Osteoblast (primary cell): ENCODE data around the gene WDR7. TPM values are rescaled to one million over a fixed set of nuclear protein-coding genes. Genes with fewer than 3 reads are reported as not detected.

Experiments used
- DNase-seq: peaks from one replicate; pipeline ENCODE4 v3.0.0; 2011; ENCODE audit warnings: low spot score, mixed read lengths; ENCODE audit not compliant: insufficient read length; ENCODE audit errors: missing footprints
- H2AFZ ChIP-seq: 2 replicates; pipeline ENCODE4 v1.6.0; 2011; ENCODE audit warnings: mild to moderate bottlenecking, low read length
- H3K27ac ChIP-seq: 2 replicates; pipeline ENCODE4 v1.5.1; 2011; ENCODE audit warnings: mild to moderate bottlenecking, low read depth, low read length, moderate library complexity
- H3K27me3 ChIP-seq: 2 replicates; pipeline ENCODE4 v1.6.0; 2012; ENCODE audit warnings: mild to moderate bottlenecking, control low read depth, inconsistent platforms, low read length, moderate library complexity; ENCODE audit not compliant: insufficient read depth
- H3K36me3 ChIP-seq: 2 replicates; pipeline ENCODE4 v1.5.1; 2011; ENCODE audit warnings: mild to moderate bottlenecking, low read length, control low read depth, moderate library complexity; ENCODE audit not compliant: insufficient read depth
- H3K4me1 ChIP-seq: 2 replicates; pipeline ENCODE4 v1.5.1; 2011; ENCODE audit warnings: mild to moderate bottlenecking, low read length, control low read depth, moderate library complexity; ENCODE audit not compliant: insufficient read depth
- H3K4me2 ChIP-seq: 2 replicates; pipeline ENCODE4 v1.6.0; 2011; ENCODE audit warnings: mild to moderate bottlenecking, low read length; ENCODE audit not compliant: insufficient read depth
- H3K4me3 ChIP-seq: fragments of 200-600 bp; sonication (generic); 3 replicates; pipeline ENCODE4 v1.5.1; 2012; ENCODE audit warnings: mild to moderate bottlenecking, low read length, inconsistent platforms; ENCODE audit not compliant: insufficient read depth
- H3K79me2 ChIP-seq: 2 replicates; pipeline ENCODE4 v1.6.0; 2012; ENCODE audit warnings: mild to moderate bottlenecking, low read length, control low read depth, inconsistent platforms; ENCODE audit not compliant: insufficient read depth
- H3K9me3 ChIP-seq: 2 replicates; pipeline ENCODE4 v1.5.1; 2011; ENCODE audit warnings: low read depth, low read length, control low read depth
- H4K20me1 ChIP-seq: 2 replicates; pipeline ENCODE4 v1.6.0; 2012; ENCODE audit warnings: mild to moderate bottlenecking, low read length, control low read depth; ENCODE audit not compliant: insufficient read depth
- CTCF ChIP-seq: IDR thresholded peaks from 2 replicates; pipeline ENCODE4 v1.5.1; 2011; ENCODE audit warnings: mild to moderate bottlenecking, low read depth, low read length, moderate library complexity; ENCODE audit errors: extremely low read depth
- total RNA-seq: library from RNA; depleted of rRNA; stranded (reverse); fragments of >200 nt; gene quantifications from 2 replicates; pipeline ENCODE4 v1.2.3, GENCODE V29; 2012

WDR7 gene
- total RNA-seq, 1 donor, result 23.2 TPM

- no peak overlapping the region for H3K27ac ChIP-seq
- no peak overlapping the region for H2AFZ ChIP-seq
- H3K9me3 ChIP-seq, result no peaks in the 10 kb centered on the region
- no peak for DNase-seq
- no peaks in the 10 kb centered on the region for H3K36me3 ChIP-seq
- no peak overlapping the region for H3K4me2 ChIP-seq
- no peaks in the 10 kb centered on the region for H3K4me1 ChIP-seq
- TF ChIP-seq CTCF, result no peak
- no peaks in the 10 kb centered on the region for H4K20me1 ChIP-seq
- H3K27me3 ChIP-seq, result no peaks in the 10 kb centered on the region
- H3K79me2 ChIP-seq, result no peaks in the 10 kb centered on the region
- H3K4me3 ChIP-seq, result no peak overlapping the region
Observed at GRCh38 chr18:56995579-56996188, 344.5 kb downstream of the WDR7 start.

- no peaks in the 10 kb centered on the region for H3K79me2 ChIP-seq
- no peak for TF ChIP-seq CTCF
- H3K36me3 ChIP-seq, result no peaks in the 10 kb centered on the region
- H3K4me1 ChIP-seq, result no peaks in the 10 kb centered on the region
- no peaks in the 10 kb centered on the region for H3K27me3 ChIP-seq
- H3K4me3 ChIP-seq, result no peak overlapping the region
- no peak overlapping the region for H3K27ac ChIP-seq
- no peak overlapping the region for H3K4me2 ChIP-seq
- no peaks in the 10 kb centered on the region for H3K9me3 ChIP-seq
- no peak for DNase-seq
- no peaks in the 10 kb centered on the region for H4K20me1 ChIP-seq
- H2AFZ ChIP-seq, result no peak overlapping the region
Observed at GRCh38 chr18:56997200-56997599, 346.0 kb downstream of the WDR7 start.

- Histone ChIP-seq H3K4me3 (no peak overlapping the region), H2AFZ (no peak overlapping the region), H3K4me1 (peaks cover 15% of the 10 kb centered on the region), H4K20me1 (no peaks in the 10 kb centered on the region), H3K36me3 (no peaks in the 10 kb centered on the region), H3K4me2 (no peak overlapping the region), H3K27ac (no peak overlapping the region), H3K79me2 (no peaks in the 10 kb centered on the region), H3K9me3 (no peaks in the 10 kb centered on the region), H3K27me3 (no peaks in the 10 kb centered on the region)
- DNase-seq, result no peak
- TF ChIP-seq CTCF, result no peak
Observed at GRCh38 chr18:56999823-57000222, 348.7 kb downstream of the WDR7 start.

- Histone ChIP-seq H3K27ac (no peak overlapping the region), H3K4me2 (no peak overlapping the region), H3K36me3 (no peaks in the 10 kb centered on the region), H3K4me1 (peaks cover 16% of the 10 kb centered on the region), H3K4me3 (no peak overlapping the region), H3K27me3 (no peaks in the 10 kb centered on the region), H3K9me3 (no peaks in the 10 kb centered on the region), H2AFZ (no peak overlapping the region), H4K20me1 (no peaks in the 10 kb centered on the region), H3K79me2 (no peaks in the 10 kb centered on the region)
- no peak for TF ChIP-seq CTCF
- DNase-seq, result no peak
Observed at GRCh38 chr18:57002627-57003026, 351.5 kb downstream of the WDR7 start.
